HG03575 (cell line): ENCODE measurements around the gene TST.

ENCODE experiments used
- ATAC-seq: cut with Tn5 transposase; IDR thresholded peaks from one replicate; pipeline ENCODE4 v1.9.1; 2021; ENCODE audit not compliant: unreplicated experiment, insufficient number of reproducible peaks, low FRiP score; ENCODE audit errors: extremely low read depth

TST gene

GRCh38 chr22:37054600-37055365 lies 35.5 kb upstream of the TST start:
- ATAC-seq: no peak

- no peak for ATAC-seq
Measured at GRCh38 chr22:37054056-37054395, 34.8 kb upstream of the TST start.

GRCh38 chr22:37053310-37054055 lies 34.2 kb upstream of the TST start:
- ATAC-seq: no peak

GRCh38 chr22:37052386-37053309 lies 33.4 kb upstream of the TST start:
- no peak for ATAC-seq

GRCh38 chr22:37051391-37052385 lies 32.4 kb upstream of the TST start, which contains the start of gene KCTD17:
Gene KCTD17 (plus strand): TSS chr22:37051742. CDS start chr22:37051761, 19 bp downstream.
- no peak for ATAC-seq

- ATAC-seq: no peak
Measured at GRCh38 chr22:37050913-37051312, 31.7 kb upstream of the TST start.

GRCh38 chr22:37049224-37049623 lies 30.0 kb upstream of the TST start:
- no peak for ATAC-seq

- ATAC-seq: no peak
Measured at GRCh38 chr22:37048133-37048532, 28.9 kb upstream of the TST start.

- ATAC-seq: no peak
Measured at GRCh38 chr22:37047006-37047405, 27.8 kb upstream of the TST start.

- no peak for ATAC-seq
Measured at GRCh38 chr22:37046589-37046988, 27.3 kb upstream of the TST start.

GRCh38 chr22:37045958-37046357 lies 26.7 kb upstream of the TST start:
- no peak for ATAC-seq

- ATAC-seq: no peak
Measured at GRCh38 chr22:37044634-37045625, 25.7 kb upstream of the TST start.

GRCh38 chr22:37043828-37044538 lies 24.7 kb upstream of the TST start:
- no peak for ATAC-seq

- no peak for ATAC-seq
Measured at GRCh38 chr22:37043209-37043827, 24.1 kb upstream of the TST start.

GRCh38 chr22:37039466-37039865 lies 20.2 kb upstream of the TST start:
- ATAC-seq: no peak

- no peak for ATAC-seq
Measured at GRCh38 chr22:37037669-37038068, 18.4 kb upstream of the TST start.
